HG03064 (cell line): ENCODE data around the gene PYDC1.
"Not testable (repeated sequence)": the region's sequence is repeated elsewhere in the genome, so short reads cannot be mapped to it uniquely, and the experiment has no call there.

Experiments used
- ATAC-seq: cut with Tn5 transposase; IDR thresholded peaks from one replicate; pipeline ENCODE4 v1.9.1; 2021; ENCODE audit warnings: low read depth; ENCODE audit not compliant: unreplicated experiment

Gene PYDC1

GRCh38 chr16:31216422-31217135 is at the start of gene PYDC1:
Gene PYDC1, minus strand, starts transcription at chr16:31217135. Its CDS starts 107 bp downstream, at chr16:31217028.
- no peak for ATAC-seq

DNA sequence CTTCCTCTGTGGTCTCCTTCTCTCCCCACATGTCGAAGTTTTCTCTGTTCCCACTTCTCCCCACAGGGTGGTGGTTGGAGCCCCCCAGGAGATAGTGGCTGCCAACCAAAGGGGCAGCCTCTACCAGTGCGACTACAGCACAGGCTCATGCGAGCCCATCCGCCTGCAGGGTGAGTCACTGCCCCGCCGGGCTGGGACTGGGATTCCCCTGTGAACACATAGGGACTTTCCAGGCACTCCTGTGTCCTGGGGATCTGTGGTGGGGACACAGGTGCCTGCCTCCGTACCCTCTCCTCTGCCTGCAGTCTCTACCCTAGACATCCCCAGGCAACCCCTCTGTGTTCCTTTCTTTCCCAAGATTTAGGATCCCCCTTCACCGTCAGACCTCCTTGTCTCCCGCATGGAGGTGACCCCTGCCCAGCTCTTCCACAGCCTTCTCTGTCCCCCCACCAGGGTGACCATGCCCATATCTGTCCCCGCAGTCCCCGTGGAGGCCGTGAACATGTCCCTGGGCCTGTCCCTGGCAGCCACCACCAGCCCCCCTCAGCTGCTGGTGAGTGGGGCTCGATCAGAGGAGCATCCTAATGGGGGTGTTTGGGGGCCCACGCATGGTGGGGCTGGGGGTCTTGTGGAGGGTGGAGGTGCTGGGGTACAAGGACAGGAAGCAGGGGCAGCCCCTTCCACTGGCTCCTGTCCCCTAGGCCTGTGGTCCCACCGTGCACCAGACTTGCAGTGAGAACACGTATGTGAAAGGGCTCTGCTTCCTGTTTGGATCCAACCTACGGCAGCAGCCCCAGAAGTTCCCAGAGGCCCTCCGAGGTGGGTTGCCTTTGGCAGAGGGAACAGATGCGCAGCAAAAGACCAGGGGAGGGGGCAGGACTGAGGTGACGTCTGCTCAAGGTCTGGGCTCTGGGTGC is 48.7 kb upstream of the PYDC1 start:
- peak; percentile 65 for ATAC-seq

DNA sequence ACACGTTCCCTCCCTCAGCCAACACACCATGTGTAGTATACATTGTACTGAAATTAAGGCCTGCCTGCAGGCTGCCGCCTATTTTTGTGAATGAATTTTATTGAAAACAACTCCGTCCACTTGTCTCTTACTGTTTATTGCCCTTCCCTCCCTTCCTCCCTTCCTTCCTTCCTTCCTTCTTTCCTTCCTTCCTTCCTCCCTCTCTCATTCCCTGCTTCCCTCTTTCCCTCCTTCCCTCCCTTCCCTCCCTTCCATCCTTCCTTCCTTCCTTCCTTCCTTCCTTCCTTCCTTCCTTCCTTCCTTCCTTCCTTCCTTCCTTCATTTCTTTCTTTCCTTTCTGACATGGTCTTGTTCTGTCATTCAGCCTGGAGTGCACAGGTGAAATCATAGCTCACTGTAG is 45.1 kb upstream of the PYDC1 start:
- no peak for ATAC-seq

GRCh38 chr16:31260136-31260931 is 43.4 kb upstream of the PYDC1 start:
- ATAC-seq, result no peak

DNA sequence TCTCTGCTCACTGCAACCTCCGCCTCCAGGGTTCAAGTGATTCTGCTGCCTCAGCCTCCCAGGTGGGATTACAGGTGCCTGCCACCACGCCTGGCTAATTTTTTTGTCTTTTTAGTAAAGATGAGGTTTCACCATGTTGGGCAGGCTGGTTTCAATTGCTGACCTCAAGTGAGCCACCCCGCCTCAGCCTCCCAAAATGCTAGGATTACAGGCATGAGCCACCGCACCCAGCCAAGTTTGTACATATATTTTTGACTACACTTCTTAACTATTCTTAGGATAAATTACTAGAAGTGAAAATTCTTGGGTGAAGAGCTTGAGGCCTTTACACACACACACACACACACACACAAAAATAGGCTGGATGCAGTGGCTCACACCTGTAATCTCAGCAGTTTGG is 41.4 kb upstream of the PYDC1 start:
- ATAC-seq, result no peak

DNA sequence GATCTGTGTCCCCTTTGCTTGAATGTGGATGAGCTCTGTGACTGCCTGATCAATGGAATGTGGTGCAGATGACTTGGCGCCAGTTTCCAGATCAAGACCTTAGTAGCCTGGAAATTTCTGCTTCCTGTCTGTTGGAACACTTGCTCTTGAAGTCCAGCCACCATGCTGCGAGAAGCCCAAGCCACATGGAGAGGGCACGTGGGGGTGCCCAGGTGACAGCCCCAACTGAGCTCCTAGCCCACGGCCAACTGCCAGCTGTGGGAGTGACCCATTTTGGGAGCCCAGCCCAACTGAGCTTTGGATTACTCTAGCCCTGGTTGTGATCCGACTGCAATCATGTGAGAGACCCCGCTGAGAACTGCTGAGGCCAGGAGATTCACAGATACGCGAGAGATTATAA is 39.5 kb upstream of the PYDC1 start:
- no peak for ATAC-seq

DNA sequence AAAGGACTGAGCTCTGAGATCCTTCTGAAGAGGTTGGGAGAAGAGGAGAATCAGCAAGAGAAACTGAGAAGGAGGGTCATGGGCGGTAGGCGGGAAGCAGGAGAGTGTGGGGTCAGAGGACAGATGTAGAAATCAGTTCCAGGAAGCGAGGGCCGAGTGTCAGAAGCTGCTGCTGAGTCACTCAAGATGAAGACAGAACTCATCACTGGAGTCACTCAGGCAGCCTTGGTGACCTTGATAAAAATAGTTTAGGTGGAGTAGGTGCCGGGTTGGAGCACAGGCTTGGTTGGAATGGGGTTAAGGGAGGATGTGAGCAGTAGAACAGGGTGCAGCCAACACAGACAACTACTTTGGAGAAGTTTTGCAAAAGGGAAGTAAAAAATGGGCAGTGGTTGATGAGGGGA is 36.7 kb upstream of the PYDC1 start:
- ATAC-seq, result no peak

DNA sequence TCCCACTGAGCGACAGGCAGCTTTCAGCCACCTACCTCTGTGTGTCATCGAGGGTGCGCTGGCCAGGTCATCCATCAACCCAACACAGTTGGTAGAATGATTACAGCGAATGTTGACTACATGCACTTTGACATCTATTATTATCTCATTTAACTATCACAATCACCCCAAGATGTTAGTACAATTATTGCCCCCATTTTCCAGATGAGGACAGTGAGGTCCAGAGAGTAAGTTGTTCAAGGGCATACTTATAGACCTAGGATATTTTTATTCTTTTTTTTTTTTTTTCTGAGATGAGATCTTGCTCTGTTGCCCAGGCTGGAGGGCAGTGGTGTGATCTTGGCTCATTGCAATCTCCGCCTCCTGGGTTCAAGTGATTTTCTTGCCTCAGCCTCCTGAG is 34.5 kb upstream of the PYDC1 start:
- ATAC-seq, result no peak

- no peak for ATAC-seq
Observed at GRCh38 chr16:31250782-31251384, 33.9 kb upstream of the PYDC1 start.

GRCh38 chr16:31248344-31248743 is 31.4 kb upstream of the PYDC1 start:
- no peak for ATAC-seq

DNA sequence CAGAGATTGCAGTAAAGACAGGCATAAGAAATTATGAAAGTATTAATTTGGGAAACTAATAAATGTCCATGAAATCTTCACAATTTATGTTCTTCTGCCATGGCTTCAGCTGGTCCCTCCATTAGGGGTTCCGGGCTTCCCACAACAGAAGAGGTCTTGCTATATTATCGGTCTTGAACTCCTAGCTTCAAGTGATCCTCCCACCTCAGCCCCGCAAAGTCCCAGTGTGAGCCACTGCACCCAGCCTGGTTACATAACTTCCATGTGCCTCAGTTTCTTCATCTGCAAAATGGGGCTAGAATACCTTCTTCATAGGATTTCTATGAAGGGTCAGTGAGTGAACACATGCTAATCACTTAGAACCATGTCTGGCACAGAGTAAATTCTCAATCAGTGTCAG is 29.4 kb upstream of the PYDC1 start:
- ATAC-seq, result no peak

- not testable (repeated sequence) for ATAC-seq
Observed at GRCh38 chr16:31245598-31245997, 28.7 kb upstream of the PYDC1 start.

- no peak for ATAC-seq
Observed at GRCh38 chr16:31243734-31244670, 27.1 kb upstream of the PYDC1 start.

DNA sequence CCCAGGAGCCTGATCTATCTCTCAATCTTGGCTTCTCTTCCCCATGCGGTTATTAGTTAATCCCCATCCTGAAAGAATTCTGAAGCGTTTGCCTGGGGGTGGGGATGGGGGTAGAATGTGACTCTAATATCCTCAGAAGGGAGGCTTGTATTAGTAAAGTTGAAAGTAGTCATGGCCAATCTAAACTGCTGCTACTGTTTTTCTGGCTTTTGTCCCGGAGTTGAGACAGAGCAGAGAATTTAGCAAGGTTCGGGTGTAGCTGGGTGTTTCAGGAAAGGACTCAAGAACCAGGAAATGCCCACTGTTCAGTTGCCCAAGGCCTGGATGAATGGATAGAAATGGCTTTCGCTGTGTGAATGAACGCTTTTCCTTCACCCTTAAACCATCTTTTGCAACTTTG is 25.3 kb upstream of the PYDC1 start:
- no peak for ATAC-seq

DNA sequence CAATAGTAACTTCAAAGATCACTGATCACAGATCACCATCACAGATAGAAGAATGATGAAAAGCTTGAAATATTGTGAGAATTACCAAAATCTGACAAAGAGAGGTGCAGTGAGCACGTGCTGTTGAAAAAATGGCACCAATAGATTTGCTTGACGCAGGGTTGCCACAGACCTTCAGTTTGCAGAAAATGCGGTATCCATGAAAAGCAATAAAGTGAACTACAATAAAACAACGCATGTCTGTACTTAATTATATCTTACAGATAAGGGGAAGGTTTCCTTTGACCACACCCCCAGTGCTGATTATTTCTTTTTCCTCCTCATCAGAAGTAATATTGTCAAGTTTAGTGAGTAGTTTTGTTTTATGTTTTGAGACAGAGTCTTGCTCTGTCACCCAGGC is 21.1 kb upstream of the PYDC1 start:
- ATAC-seq, result no peak

DNA sequence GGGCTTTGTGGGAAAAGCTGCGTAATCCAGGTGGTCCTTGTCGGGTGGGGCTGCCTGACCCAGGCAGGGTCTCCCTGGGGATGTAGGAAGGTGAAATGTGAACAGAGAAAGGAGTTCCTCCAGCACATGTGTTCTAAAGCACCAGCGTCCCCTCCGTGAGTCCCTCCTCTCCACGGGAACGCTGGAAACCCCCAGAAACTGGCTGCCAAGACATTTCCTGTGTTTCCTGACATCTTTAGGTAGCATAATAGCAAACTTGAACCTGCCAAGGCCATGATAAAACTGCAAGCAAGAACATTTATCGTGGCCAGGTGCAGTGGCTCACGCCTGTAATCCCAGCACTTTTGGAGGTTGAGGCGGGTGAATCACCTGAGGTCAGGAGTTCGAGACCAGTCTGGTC is 12.6 kb upstream of the PYDC1 start:
- ATAC-seq, result no peak

DNA sequence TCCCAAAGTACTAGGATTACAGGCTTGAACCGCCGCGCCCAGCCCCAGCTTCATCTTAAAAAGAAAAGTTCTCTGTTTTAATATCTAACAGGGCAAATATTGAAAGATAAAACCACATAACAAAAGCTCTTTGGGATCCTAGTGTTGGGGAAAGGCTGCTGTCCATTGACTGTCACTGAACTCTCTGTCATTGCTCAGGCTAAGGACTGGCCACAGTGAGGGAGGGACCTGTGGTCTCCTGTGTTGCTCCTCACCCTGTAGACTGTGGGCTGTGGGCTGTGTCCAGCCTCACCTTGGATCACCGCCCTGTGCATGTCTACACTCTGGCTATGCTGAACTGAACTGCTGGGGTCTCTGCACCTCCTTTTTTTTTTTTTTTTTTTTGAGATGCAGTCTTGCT is 11.3 kb upstream of the PYDC1 start:
- ATAC-seq, result no peak

GRCh38 chr16:31225193-31225592 is 8.3 kb upstream of the PYDC1 start:
- ATAC-seq, result no peak

GRCh38 chr16:31224092-31224955 is 7.4 kb upstream of the PYDC1 start:
- no peak for ATAC-seq
